H1 (cell line): Measurements from ENCODE around the gene MED17. TPM values are rescaled to one million over a fixed set of nuclear protein-coding genes. Genes with fewer than 3 reads are reported as not detected.
"Not testable (repeated sequence)": the region's sequence is repeated elsewhere in the genome, so short reads cannot be mapped to it uniquely, and the experiment has no call there.

Source experiments
- CTCF ChIA-PET: fragments of 300-600 bp; sonication (Branson Sonifier 250); formaldehyde crosslinking; loops from one replicate; lab custom pipeline; 2021; ENCODE audit not compliant: partially characterized antibody; lab: Charles Lee
- POLR2A ChIA-PET: fragments of 300-600 bp; sonication (Branson Sonifier 250); formaldehyde crosslinking; loops from one replicate; lab custom pipeline; 2021; ENCODE audit warnings: inconsistent platforms; ENCODE audit not compliant: partially characterized antibody; lab: Charles Lee
- DNase-seq, 2 experiments: peaks; one replicate each; pipeline versions ENCODE4 v3.0.0 to v3.0.0-alpha.2; 2010 to 2022; ENCODE audit warnings: low spot score in 2 of 2, low read depth in 1 of 2, mixed read lengths in 1 of 2
- FAIRE-seq: peaks from 2 replicates; lab custom pipeline; 2011; peaks lifted over from hg19 to GRCh38; lab: Jason Lieb, UNC
- H2AFZ ChIP-seq: 2 replicates; pipeline ENCODE4 v1.8.1; 2012; ENCODE audit warnings: low read length, inconsistent platforms
- H2AK5ac ChIP-seq: 2 replicates; pipeline ENCODE4 v1.6.1; 2013; ENCODE audit warnings: low read depth, low read length
- H2BK120ac ChIP-seq: replicated peaks from 2 replicates; pipeline ENCODE3; 2013; ENCODE audit warnings: low read depth, low read length, inconsistent platforms
- H2BK12ac ChIP-seq: 2 replicates; pipeline ENCODE4 v1.6.1; 2013; ENCODE audit warnings: low read depth, low read length
- H2BK15ac ChIP-seq: 2 replicates; pipeline ENCODE4 v1.6.1; 2013; ENCODE audit warnings: low read length
- H2BK20ac ChIP-seq: 2 replicates; pipeline ENCODE4 v1.6.1; 2013; ENCODE audit warnings: low read length
- H2BK5ac ChIP-seq: 2 replicates; pipeline ENCODE4 v1.6.1; 2013; ENCODE audit warnings: low read depth, low read length
- H3K14ac ChIP-seq: 2 replicates; pipeline ENCODE4 v1.6.1; 2013; ENCODE audit warnings: inconsistent platforms; ENCODE audit not compliant: insufficient read length
- H3K18ac ChIP-seq: 2 replicates; pipeline ENCODE4 v1.6.1; 2013; ENCODE audit warnings: low read length; ENCODE audit errors: extremely low read depth
- H3K23ac ChIP-seq: 2 replicates; pipeline ENCODE4 v1.6.1; 2013; ENCODE audit warnings: inconsistent platforms; ENCODE audit not compliant: insufficient read length
- H3K23me2 ChIP-seq: 2 replicates; pipeline ENCODE4 v1.6.1; 2013; ENCODE audit warnings: low read depth, low read length
- H3K27ac ChIP-seq: 2 replicates; pipeline ENCODE4 v1.6.1; 2011; ENCODE audit warnings: low read depth, low read length, inconsistent platforms
- H3K27me3 ChIP-seq, 4 experiments: replicated peaks in 1 of 4; 1 replicate in 1 of 4; 2 replicates in 3 of 4; pipeline versions ENCODE4 v1.6.1 to v1.8.1; 2011 to 2013; ENCODE audit warnings: low read length in 3 of 4, mild to moderate bottlenecking in 3 of 4, inconsistent platforms in 2 of 4, mixed read lengths in 2 of 4, moderate library complexity in 1 of 4; ENCODE audit not compliant: control insufficient read depth in 3 of 4, insufficient read depth in 3 of 4; ENCODE audit errors: extremely low read depth in 1 of 4
- H3K36me3 ChIP-seq, 4 experiments: 2 replicates each; pipeline versions ENCODE4 v1.6.1 to v1.8.1; 2011 to 2013; ENCODE audit warnings: mild to moderate bottlenecking in 4 of 4, low read length in 3 of 4, moderate library complexity in 2 of 4, control low read depth in 1 of 4, inconsistent platforms in 1 of 4; ENCODE audit not compliant: insufficient read depth in 4 of 4, control insufficient read depth in 2 of 4
- H3K4ac ChIP-seq: replicated peaks from 2 replicates; pipeline ENCODE3; 2013; ENCODE audit warnings: low read length, low read depth, mixed read lengths, inconsistent platforms; ENCODE audit not compliant: insufficient read length
- H3K4me1 ChIP-seq, 4 experiments: replicated peaks in 1 of 4; 1 replicate in 1 of 4; 2 replicates in 3 of 4; pipeline versions ENCODE4 v1.6.1 to v1.8.1; 2011 to 2013; ENCODE audit warnings: low read length in 3 of 4, inconsistent platforms in 2 of 4, mixed read lengths in 1 of 4; ENCODE audit not compliant: insufficient read depth in 4 of 4, control insufficient read depth in 3 of 4
- H3K4me2 ChIP-seq, 2 experiments: 2 replicates each; pipeline versions ENCODE4 v1.6.1 to v1.8.1; 2011 to 2013; ENCODE audit warnings: low read depth in 2 of 2, low read length in 2 of 2, control low read depth in 1 of 2, inconsistent platforms in 1 of 2, mild to moderate bottlenecking in 1 of 2; ENCODE audit not compliant: insufficient read depth in 1 of 2
- H3K4me3 ChIP-seq, 4 experiments: fragments of 200-600, 300-600 bp in 1 of 4; sonication (generic), shearing (Covaris generic), sonication (Bioruptor Twin) in 1 of 4; 2 replicates each; pipeline versions ENCODE4 v1.5.1 to v1.8.1; 2011 to 2016; ENCODE audit warnings: low read length in 4 of 4, low read depth in 3 of 4, control low read depth in 2 of 4, inconsistent platforms in 2 of 4, mild to moderate bottlenecking in 2 of 4, mixed read lengths in 1 of 4, moderate library complexity in 1 of 4; ENCODE audit not compliant: insufficient read depth in 2 of 4; ENCODE audit errors: extremely low read depth in 1 of 4
- H3K56ac ChIP-seq: replicated peaks from 2 replicates; pipeline ENCODE3; 2013; ENCODE audit warnings: low read depth, mild to moderate bottlenecking, mixed read lengths, low read length, inconsistent platforms; ENCODE audit not compliant: insufficient read length
- H3K79me1 ChIP-seq: 2 replicates; pipeline ENCODE4 v1.6.1; 2013; ENCODE audit warnings: low read depth, low read length, control low read depth
- H3K79me2 ChIP-seq, 2 experiments: 2 replicates each; pipeline versions ENCODE4 v1.6.1 to v1.8.1; 2012 to 2013; ENCODE audit warnings: low read length in 2 of 2, mild to moderate bottlenecking in 2 of 2, inconsistent platforms in 1 of 2; ENCODE audit not compliant: insufficient read depth in 2 of 2, control insufficient read depth in 1 of 2
- H3K9ac ChIP-seq, 4 experiments: replicated peaks in 1 of 4; 1 replicate in 1 of 4; 2 replicates in 3 of 4; pipeline versions ENCODE4 v1.6.1 to v1.8.1; 2011 to 2013; ENCODE audit warnings: low read depth in 3 of 4, low read length in 3 of 4, control low read depth in 2 of 4, mild to moderate bottlenecking in 2 of 4, moderate library complexity in 2 of 4, inconsistent platforms in 1 of 4; ENCODE audit errors: extremely low read depth in 1 of 4
- H3K9me3 ChIP-seq, 2 experiments: 2 replicates each; pipeline versions ENCODE4 v1.6.1 to v1.8.1; 2012 to 2013; ENCODE audit warnings: mild to moderate bottlenecking in 2 of 2, moderate library complexity in 2 of 2, control low read depth in 1 of 2, inconsistent platforms in 1 of 2, low read depth in 1 of 2, low read length in 1 of 2, mixed read lengths in 1 of 2; ENCODE audit not compliant: insufficient read depth in 2 of 2
- H4K20me1 ChIP-seq, 2 experiments: replicated peaks in 1 of 2; 2 replicates each; pipeline versions ENCODE3 to v1.8.1; 2011 to 2013; ENCODE audit warnings: inconsistent platforms in 2 of 2, low read length in 2 of 2, mild to moderate bottlenecking in 1 of 2; ENCODE audit not compliant: insufficient read depth in 2 of 2, control insufficient read depth in 1 of 2
- H4K5ac ChIP-seq: 2 replicates; pipeline ENCODE4 v1.6.1; 2013; ENCODE audit warnings: low read length, low read depth, mixed read lengths, inconsistent platforms; ENCODE audit not compliant: insufficient read length
- H4K8ac ChIP-seq: 2 replicates; pipeline ENCODE4 v1.8.0; 2013; ENCODE audit warnings: mild to moderate bottlenecking, moderate library complexity, low read length, inconsistent platforms; ENCODE audit not compliant: insufficient read depth; ENCODE audit errors: extremely low read depth
- H4K91ac ChIP-seq: replicated peaks from 2 replicates; pipeline ENCODE3; 2013; ENCODE audit warnings: low read length, mixed read lengths, inconsistent platforms; ENCODE audit not compliant: insufficient read length
- WGBS, 2 experiments: shearing (Covaris generic) in 1 of 2; methylation state at CpG; one replicate each; pipeline versions ENCODE4 v1.1.6 to v1.1.7; 2013 to 2015; ENCODE audit warnings: low lambda C conversion rate in 2 of 2, mixed read lengths in 2 of 2, inconsistent platforms in 1 of 2, low coverage in 1 of 2, missing lambda C conversion rate in 1 of 2; ENCODE audit not compliant: insufficient replicate concordance in 2 of 2, insufficient coverage in 1 of 2, insufficient read length in 1 of 2; ENCODE audit errors: extremely low coverage in 1 of 2, missing lambda C conversion rate in 1 of 2; 5-methylcytosine and 5-hydroxymethylcytosine counted together
- polyA plus RNA-seq, 7 experiments: library from polyadenylated mRNA; depleted of rRNA in 3 of 7; stranded (reverse) in 5 of 7; unstranded in 2 of 7; fragments of >200 nt in 5 of 7; fragments of 200-250 nt in 2 of 7; gene quantifications; 1 replicate in 5 of 7; 2 replicates in 1 of 7; 4 replicates in 1 of 7; pipeline versions ENCODE4 v1.2.1 to v1.2.3, GENCODE V29; 2011 to 2013; ENCODE audit warnings: missing spikeins in 2 of 7, mixed read lengths in 2 of 7
- total RNA-seq: library from RNA; stranded (reverse); fragmentation: NEBNext Ultra II Directional; extraction: Animal tissue kit (Norgen Biotek cat#: 25700); gene quantifications from 2 replicates; pipeline ENCODE4 v1.2.1, GENCODE V29; 2021

Gene MED17
- total and polyA plus RNA-seq, 2 of the 8 experiments (the other 6 are each of a cell fraction or from before 2014, with no cell fraction given), result 8.8 to 33.7 TPM

- H2BK5ac ChIP-seq, H3K27me3 ChIP-seq, H2BK120ac ChIP-seq, H3K23ac ChIP-seq, H3K36me3 ChIP-seq, H3K4me2 ChIP-seq, H3K4ac ChIP-seq, H2BK15ac ChIP-seq, FAIRE-seq, H4K5ac ChIP-seq, H2BK12ac ChIP-seq, H3K4me3 ChIP-seq, H3K14ac ChIP-seq, H2BK20ac ChIP-seq, H3K56ac ChIP-seq, H4K91ac ChIP-seq, H2AFZ ChIP-seq, H3K18ac ChIP-seq, H3K9ac ChIP-seq, DNase-seq, H2AK5ac ChIP-seq, H3K27ac ChIP-seq, H4K20me1 ChIP-seq, H3K4me1 ChIP-seq, H4K8ac ChIP-seq, H3K9me3 ChIP-seq, H3K23me2 ChIP-seq, H3K79me1 ChIP-seq, H3K79me2 ChIP-seq: not testable (repeated sequence)
- POLR2A ChIA-PET, result interaction anchor here (1.6 to 9.4 kb wide), 4 partner anchors 7 to 38 kb away, joined by 3 to 88 read pairs (median 14); partner anchors contain the start of genes C11orf54, MED17 and TAF1D
- CTCF ChIA-PET, result interaction anchor here (1.5 to 3.4 kb wide), 2 partner anchors 9 to 10 kb away, joined by 4 to 13 read pairs; partner anchors contain the start of gene MED17
- 89% methylated on average over 3 of the region's 3 CpGs; no CpG with 5 or more reads in 1 of the 2 experiments for WGBS, 2 experiments
Observed at GRCh38 chr11:93774560-93774959, 9.5 kb upstream of the MED17 start.
